ENCODE data around the gene DIP2C. TPM values are rescaled to one million over a fixed set of nuclear protein-coding genes. Genes with fewer than 3 reads are reported as not detected.
"Not testable (repeated sequence)": the region's sequence is repeated elsewhere in the genome, so short reads cannot be mapped to it uniquely, and the experiment has no call there.

Gene DIP2C
- total RNA-seq, 1 donor from 2014 or later, result 38.5 TPM

DNA sequence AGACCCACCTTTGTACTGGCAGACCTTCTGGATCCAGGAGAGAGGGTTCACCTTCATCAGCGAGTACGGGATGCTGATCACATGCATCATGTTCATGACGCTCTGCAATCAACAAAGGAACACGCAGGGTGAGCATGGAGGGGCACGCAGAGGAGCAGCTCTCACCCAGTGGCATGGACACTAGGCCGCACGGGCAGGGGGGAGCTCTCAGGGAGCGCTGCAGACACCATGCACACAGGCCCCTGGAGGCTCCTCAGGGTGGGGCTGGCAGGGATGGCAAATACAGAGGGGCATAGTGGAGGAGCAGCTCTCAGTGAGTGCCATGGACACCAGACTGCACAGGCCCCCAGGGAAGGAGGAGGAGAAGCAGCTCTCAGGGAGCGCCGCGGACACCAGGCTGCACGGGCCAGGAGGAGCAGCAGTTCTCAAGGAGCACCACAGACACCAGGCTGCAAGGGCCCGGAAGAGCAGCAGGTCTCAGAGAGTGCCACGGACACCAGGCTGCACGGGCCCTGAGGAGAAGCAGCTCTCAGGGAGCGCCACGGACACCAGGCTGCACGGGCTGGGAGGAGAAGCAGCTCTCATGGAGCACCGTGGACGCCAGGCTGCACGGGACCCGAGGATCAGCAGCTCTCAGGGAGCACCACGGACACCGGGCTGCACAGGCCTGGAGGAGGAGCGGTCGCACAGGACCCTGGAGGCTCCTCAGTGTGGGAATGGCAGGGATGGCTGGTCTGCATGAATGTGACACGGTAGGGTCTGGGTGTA lies 304.7 kb downstream of the DIP2C start:
- no peak for DNase-seq (ENCODE audit: low spot score)

DNA sequence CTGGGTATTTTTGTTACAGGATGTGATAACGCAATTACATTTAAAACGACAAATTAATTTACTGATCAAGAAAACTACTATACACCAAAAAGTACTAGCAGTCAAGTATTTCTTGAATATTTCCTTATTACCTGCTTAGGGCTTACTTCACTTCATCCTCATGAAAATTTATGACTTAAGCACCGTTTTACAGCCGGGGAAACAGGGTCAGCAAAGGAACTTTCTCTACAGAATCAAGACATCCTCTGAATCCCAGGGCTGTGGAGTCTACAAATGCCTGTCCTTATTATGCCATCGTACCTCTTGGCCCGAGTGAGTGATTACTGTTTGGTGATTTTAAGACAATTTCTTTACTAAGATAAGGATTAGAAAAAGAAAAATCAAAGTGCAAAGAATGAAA lies 305.9 kb downstream of the DIP2C start:
- DNase-seq (ENCODE audit: low spot score), result no peak

DNA sequence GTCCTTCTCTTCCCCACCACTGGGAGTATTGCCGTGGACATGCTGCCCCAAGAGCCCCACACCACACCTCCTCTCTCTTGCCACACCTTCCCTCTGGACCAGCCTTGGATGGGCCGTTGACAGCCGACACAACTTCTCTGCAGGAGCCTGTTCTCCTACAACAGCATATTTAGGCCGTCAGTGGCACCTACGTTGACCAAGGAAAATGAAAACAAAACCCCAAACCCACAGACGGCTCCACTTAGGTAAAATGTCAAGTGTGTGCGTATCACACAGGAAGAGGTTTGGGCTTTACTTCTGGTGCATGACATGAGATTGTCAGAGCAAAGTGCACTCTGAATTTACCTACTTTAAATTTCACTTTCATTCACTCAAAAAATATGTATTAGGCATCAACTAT lies 307.7 kb downstream of the DIP2C start:
- no peak for DNase-seq (ENCODE audit: low spot score)

DNA sequence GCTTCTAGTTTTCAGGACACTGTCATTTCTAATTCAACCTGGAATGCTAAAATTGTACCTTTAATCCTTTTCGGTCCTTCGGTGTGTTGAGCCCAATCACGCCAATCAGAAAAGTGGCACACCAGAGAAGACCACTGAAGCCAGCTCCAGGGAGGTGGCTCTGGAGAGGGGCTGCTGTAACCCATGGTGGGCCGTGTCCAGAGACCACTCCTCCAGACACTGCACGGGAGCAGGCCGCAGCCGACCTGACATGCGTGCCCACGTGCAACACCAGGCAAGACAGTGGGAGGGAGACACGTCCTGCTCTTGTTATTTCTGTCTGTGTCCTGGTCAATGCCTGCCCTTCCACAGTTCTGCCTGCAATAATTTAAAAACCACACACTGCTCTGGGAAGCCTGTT lies 308.1 kb downstream of the DIP2C start:
- peak; percentile 82 for DNase-seq (ENCODE audit: low spot score)

DNA sequence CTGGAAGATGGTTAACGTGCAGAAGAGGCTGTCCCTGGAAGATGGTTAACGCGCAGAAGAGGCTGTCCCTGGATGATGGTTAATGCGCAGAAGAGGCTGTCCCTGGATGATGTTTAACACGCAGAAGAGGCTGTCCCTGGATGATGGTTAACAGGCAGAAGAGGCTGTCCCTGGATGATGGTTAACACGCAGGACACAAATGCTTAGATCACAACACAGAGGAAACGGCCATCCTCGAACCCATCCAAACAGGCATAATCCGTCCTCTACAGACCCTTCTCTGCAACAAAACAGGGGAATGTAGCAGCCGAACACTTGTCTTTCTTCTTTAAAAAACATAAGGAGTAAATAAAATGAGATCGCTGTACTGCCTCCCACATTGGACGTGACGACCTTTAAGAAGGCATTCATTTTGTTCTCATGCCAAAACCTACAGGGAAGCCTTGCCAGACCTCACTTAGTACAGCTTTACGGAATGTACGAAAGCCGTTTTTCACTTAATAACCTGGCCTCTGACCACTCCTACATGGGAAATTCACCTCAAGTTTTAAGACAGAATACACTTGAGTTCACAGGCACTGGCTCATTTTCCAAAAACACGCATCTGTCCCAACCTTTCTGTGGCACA lies 309.0 kb downstream of the DIP2C start:
- DNase-seq (ENCODE audit: low spot score), result no peak

DNA sequence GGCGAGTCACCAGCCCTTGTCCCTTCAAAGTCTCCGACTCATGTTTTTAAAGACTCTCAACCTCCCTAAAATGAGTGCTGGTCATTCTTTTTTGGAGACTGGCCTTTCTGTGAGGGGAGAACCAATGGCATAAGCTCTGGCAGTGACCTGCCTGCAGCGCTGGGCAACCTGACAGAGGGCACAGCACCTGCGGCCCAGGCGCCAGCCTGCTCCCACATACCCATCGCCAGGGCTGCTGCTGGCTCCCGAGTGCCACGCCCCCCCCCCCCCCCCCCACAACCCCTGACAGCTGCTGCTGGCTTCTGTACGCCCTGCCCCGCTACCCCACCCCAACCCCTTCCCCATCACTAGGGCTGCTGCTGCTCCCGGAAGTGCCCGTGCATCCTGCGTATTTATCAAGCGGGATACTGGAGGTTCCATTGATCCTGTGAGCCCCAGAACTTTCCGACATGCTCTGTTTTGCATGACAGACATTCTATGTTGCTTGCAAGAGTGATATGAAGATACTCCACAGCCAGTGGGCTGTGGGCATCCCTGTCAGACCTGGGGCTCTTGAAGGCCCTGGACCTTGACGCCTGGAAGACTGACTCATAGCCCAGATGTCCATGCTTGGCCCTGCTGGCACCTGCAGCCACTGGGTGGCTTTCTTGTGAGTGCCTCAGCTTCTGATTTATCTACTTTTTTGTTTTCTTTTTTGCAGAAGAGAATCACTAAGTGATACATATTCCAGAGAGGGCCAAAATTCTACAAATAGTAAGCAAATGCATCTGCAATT lies 310.4 kb downstream of the DIP2C start:
- DNase-seq (ENCODE audit: low spot score), result peak; percentile 84

DNA sequence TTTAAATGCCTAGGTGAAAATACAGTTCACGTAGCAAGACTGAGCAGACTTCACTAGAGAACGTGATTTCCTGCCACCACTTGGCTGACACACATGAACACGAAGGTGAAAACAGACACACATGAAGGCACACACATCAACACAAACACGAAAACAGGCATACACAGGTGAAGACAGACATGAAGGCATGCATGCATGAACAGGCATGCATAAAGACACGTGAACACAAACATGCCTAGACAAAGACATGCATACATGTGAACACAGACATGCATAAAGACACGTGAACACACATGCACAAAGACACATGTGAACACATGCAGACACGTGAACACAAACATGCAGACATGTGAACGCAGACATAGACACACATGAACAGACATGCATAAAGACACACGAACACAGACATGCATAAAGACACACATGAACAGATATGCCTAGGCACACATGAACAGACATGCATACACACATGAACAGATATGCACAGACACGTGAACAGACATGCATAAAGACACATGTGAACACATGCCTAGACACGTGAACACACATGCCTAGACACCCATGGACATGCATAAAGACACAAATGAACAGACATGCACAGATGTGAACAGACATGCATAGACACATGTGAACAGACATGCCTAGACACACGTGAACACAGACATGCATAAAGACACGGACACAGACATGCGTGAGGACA lies 311.1 kb downstream of the DIP2C start:
- peak; percentile 2 for DNase-seq (ENCODE audit: low spot score)

DNA sequence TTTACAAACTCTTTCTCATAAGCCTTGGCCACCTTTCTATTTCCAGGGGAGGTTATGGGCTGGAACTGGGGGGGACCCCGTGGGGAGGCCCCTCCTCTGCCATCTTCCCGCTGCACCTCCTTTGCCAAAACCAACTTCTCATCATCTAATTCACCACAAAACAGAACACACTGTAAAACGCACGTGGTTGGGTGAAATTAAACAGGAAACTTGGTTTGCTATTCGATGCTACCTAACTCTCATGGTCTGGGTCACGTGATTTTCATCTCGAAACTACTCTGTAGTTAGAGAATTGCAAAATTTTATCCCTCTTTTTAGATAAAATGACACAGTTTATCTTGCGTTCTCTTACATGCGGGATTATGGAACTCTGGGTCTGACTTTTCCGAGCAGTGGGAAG lies 312.2 kb downstream of the DIP2C start:
- no peak for DNase-seq (ENCODE audit: low spot score)

DNA sequence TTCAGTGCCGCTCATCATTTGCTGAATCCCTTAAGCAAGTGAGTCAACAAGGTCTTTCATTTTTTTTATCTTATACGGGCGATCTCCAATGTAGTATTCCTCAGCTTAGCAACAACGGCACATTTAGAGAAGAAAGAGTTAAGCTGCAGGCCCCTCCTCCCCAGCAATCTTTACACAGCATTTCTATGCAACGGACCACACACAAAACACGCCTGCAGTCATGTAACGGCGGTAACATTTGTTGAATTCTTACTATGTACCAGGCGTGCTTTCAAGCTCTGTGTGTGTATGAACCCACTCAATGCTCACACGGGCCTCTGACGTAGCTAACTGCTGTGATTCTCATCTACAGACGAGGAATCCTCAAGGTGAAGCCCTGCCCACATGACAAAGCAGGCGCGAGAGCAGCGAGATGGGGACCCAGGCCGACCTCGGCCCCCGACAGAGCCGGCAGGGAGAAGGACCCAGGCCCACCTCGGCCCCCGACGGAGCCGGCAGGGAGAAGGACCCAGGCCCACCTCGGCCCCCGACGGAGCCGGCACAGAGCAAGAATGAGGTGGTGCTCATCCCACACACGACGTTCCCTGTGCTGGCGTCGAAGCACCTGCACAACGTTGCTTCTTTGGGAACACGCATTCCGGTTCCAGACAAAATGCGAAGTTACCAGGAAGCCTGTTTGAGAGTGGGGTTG lies 313.5 kb downstream of the DIP2C start:
- DNase-seq (ENCODE audit: low spot score), result no peak

DNA sequence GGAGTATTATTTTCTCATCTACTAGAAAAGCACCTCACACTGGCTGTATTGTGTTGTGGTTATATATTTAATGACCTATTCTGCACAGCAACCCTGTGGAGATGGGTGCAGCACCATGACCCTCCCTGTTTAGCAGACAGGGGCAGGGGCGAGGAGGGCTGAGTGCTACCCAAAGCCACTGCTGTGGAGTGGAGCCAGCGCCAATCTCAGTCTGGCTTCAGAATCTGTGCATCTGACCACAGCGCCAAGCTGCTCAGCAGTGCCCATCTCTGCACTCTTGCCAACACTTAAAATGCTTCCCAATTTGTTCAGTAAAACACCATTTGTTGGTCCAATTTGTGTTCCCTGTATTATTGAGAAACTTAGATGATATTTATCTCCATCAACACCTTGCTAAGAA lies 315.1 kb downstream of the DIP2C start:
- no peak for DNase-seq (ENCODE audit: low spot score)

DNA sequence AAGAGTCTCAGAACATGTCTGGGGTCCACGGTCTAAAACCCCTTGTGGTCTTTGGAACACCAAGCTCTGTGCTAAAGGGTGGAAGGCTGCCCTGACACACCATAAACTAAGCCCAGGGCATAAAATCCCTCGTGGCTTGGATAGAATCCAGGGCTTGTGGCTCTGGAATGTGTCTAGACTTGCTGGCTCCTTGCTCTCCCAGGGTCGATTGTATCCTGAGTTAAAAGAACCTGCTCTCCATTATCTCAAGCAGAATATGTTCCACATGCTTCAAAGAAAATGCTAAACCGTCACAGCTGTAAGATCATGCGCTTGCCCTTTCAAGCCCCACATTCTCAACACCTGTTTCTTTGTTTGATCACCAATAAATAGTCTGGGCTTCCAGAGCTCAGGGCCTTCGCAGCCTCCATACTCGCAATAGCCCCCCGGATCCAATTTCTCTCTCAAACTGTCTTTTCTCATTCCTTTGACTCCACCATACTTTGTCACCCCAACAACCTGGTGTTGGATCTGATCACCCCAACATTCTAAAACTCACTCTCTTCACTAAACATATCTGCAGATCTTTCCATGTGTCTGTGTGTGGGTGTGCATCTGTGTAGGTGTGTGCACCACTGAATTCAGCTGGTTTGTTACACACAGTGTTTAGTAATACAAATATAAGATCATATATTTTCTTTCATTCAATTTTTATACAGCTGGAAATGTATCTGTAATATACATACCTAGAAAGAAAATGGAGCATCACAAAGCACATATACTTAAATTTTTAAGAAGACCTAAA lies 315.8 kb downstream of the DIP2C start:
- no peak for DNase-seq (ENCODE audit: low spot score)

DNA sequence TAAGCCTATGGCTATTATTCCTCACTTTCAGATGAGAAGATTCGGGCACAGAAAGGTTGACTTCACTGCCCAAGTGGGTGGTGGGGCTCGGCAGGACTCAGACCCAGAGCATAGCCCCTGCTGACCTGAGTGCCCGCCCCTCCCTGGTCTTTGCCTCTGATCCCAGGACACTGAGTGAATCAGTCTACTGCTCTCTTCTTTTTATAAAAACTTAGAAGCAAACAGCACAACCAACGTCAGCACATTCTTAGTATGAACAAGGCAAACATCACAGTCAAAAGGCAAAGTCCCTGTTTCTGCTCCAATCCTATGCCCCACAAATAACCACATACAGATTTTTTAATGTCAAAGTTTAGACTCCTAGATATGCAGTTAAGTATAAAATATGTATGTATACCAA lies 316.5 kb downstream of the DIP2C start:
- no peak for DNase-seq (ENCODE audit: low spot score)

DNA sequence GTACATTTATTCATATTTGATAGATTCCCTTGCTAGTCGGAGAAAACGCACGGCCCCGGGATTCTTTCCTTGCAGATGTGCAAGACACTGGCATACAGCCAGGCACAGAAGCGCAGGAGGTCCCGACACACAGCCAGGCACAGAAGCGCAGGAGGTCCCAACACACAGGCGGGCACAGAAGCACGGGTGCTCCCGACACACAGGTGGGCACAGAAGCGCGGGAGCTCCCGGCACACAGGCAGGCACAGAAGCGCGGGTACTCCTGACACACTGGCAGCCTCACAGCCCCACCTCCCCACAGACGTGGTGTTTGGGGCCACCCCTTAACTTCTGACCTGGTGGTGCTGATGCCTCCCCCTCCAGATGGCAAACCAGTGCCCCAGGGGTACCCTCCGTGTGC lies 316.9 kb downstream of the DIP2C start:
- no peak for DNase-seq (ENCODE audit: low spot score)

DNA sequence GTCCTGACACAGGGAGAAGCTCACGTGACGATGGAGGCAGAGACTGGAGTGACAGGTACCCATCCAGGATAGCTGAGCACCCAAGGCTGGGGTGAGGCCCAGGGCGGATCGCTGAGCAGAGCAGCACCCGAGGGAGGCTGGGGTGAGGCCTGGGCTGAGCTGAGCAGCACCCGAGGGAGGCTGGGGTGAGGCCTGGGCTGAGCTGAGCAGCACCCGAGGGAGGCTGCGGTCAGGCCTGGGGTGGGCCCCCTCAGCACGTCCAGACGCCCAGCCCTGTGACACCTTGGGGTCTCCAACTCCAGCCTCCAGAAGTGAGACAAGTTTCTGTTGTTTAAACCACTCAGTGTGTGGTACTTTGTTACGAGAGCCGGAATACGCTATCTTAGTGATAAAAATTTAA lies 318.0 kb downstream of the DIP2C start:
- no peak for DNase-seq (ENCODE audit: low spot score)

DNA sequence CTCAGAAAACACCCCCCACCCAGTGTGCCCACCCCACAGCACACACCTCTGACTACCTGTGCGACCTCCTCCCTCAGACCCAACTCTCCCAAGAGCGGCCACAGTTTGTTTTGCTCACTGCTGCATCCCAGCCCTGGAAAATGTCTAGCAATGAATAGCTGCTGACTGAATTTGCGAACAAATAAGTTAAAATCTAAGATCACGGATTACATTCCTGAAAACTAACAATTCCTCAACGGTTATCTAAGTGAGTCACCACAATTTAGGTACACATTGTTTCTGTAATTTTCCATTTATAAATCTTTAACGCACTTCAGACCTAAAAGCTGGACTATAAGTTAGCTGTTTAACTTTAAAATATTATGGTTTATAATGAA lies 319.0 kb downstream of the DIP2C start:
- DNase-seq (ENCODE audit: low spot score), result no peak

DNA sequence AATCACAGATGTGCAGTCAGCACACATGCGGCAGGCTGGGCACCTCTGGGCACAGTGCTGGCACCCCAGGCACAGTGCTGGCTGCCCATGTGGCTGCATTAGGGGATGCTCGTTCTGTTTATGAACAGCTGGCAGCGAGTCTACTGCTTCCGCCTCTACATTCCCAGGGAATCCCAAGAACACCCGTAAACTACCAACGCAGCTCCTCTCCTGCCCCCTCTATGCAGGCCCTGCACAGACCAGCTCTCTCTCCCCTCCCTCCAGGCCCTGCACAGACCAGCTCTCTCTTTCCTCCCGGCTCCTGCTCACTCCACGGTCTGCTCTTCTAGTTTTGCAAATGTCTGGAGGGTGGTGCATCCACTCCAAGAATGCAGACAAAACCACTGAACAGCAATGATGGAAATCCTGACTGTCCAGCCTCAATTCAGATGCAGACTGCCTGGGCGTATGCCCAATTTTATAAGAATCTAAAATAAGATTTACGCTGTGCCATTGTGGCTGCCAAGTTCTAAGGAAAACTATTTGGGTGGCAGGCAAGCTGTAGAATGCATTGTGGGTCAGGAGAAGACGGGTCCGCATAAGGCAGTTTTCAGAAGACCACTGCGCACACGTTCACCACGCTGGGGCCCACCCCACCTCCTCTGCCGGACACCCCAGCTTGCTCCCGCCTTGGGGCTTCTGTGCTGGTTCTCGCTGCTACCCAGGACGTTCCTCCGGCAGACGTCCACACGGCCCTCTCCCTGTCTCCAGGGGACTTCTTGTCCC lies 319.6 kb downstream of the DIP2C start:
- no peak for DNase-seq (ENCODE audit: low spot score)

DNA sequence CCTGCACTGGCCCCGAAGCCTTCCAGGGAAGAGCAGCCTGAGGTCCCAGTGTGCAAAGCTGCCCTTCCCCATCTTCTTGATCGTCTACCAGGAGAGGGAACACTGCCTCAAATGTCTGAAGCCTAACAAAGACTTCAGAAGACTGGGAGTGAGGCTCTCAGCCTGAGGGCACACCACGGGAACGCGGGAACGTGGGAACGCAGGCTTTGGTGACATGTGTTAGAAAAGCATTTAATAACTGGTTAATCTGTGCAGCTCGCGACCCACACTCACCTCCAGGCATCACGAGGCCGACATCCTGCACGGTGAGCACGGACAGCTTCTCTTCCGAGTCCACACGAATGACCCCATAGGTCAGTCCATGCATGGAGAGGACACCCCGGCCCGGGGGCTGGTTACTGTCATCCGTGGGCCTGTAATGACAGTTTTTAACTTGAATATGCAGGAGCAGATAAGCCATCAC lies 320.2 kb downstream of the DIP2C start:
- no peak for DNase-seq (ENCODE audit: low spot score)

DNA sequence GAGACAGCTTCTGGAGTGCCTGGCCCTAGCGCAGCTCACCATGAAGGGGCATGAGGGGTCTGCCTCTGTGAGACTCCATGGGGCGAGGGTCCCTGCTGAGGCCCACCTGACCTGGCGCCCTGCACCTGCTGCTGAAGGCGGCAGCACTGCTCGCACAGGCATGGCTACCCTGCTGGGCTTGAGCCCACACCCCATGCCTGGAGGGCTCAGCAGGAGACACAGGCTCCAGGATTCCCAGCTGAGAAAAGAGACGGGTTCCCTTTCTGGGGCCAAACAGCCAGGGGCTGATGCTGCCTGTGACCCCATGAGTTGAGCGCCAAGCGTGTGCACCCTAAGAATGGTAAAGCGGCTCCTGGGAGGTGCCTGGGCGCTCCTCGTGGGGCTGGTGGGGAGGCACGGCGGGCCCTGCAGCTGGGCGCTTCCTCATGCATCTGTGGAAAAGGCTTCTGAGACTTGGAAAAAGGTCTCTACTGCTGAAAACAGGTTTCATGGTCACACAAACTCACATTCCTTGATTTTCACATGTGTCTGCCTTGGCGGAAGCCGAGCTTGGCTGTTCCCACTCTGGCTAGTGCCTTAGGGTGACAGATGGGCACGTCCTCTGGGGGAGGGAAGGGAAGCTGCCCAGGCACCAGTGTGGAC lies 320.8 kb downstream of the DIP2C start:
- no peak for DNase-seq (ENCODE audit: low spot score)

DNA sequence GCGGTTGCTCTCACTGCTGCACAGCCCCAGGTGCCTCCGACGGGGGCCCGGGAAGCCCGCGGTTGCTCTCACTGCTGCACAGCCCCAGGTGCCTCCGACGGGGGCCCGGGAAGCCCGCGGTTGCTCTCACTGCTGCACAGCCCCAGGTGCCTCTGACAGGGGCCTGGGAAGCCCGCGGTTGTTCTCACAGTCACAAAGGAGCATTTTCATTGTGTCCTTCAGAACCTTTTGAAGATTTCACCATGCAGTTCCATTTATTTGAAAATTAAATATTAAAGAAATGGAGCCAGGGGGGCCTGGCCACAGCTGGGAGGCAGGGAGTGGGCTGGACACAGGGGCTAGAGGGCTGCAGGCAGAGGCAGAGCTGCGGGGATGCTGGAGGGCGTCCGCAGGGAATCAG lies 321.4 kb downstream of the DIP2C start:
- DNase-seq (ENCODE audit: low spot score), result not testable (repeated sequence)
